Raji (cell line): ENCODE measurements around the gene IKZF3.

Experiments used
- POLR2A ChIP-seq: IDR thresholded peaks from 2 replicates; pipeline ENCODE4 v1.6.1; 2011; ENCODE audit warnings: low read depth, low read length, control low read depth; ENCODE audit not compliant: insufficient read depth

Gene IKZF3

DNA sequence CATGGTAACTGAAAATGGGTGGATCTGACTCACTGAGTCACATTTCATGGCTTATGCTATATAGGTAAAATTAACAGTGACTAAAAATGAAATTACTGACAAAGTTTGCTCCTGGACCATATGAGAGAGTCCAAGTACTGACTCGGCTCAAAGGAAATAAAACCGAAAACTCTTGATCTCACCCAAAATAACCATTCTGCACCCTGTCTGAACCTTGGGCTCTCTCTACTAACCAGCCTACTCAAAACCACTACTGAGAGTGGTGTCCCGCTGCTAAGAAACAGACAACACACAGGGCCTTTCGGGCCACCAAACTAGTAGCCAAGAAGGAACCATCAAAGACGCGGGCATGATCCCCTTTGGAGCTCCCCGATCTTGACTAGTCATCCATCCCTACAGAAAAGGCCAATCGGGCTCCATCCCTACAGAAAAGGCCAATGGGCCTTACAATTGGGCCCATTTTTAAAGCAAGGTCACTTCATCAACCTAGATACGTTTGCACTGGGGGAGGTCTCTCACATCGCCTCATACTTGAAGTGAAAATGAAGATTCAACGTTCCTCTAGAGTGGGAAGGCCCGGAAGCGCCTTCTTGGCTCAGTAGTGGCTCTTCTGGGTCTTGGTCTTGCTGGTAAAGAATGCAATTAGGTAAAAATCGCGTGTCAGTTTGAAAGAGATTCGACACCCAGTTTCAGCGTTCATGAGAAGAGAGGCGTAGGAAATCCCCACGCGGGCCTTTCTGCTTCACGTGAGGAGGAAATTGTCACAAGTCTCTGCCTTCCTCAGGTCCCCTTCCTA lies 3.2 kb upstream of the IKZF3 start:
- no peak for TF ChIP-seq POLR2A

GRCh38 chr17:39866013-39866730 lies 2.1 kb upstream of the IKZF3 start:
- TF ChIP-seq POLR2A = no peak

DNA sequence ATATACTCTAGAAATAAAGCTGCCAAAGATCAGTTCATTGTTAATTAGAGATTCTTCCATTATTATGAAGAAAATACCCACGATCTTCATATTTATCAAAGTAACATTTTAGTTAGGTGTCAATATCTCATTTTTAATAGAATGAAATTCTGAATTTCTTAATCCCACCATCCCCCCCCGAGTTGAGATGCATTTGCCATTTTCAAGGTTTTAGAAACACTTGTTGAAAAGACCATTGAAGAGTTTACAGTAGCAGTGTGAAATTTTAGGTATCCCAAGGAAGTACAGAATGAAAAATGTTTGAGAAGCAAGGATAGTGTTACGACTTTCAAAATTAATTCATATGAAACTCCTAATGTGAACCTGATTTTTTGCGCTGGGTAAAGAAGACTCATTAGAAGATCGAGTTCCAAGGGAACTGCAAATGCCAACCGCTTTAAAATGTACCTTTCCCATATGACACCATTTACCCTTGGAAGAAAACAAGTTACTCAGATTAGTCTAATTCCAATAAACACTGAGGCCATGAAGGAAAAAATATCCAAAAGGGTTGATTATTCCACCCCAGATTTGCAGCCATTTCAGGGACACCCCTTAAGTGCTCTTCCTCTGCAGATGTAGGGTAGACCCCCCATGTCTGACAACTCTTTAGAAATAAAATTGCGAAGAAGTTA lies 731 bp downstream of the IKZF3 start:
- no peak for TF ChIP-seq POLR2A

DNA sequence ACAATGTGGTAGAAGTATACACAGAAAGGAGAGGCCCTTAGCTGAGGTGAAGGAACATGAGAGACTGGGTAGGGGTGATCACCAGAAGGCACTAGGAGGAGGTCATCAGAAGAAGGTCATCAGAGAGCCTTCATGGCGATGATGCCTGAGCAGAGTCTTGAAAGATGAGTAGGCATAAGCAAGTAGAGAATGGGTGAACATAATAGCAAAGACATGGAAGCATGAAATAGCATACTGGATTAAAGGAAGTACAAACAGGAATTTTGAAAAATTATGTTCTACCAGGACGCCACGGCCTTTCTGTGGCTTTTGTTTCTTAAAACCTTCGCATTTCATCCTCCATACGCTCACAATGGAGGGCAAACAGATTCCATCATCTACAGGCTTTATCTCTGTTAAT lies 2.9 kb downstream of the IKZF3 start:
- TF ChIP-seq POLR2A = no peak

DNA sequence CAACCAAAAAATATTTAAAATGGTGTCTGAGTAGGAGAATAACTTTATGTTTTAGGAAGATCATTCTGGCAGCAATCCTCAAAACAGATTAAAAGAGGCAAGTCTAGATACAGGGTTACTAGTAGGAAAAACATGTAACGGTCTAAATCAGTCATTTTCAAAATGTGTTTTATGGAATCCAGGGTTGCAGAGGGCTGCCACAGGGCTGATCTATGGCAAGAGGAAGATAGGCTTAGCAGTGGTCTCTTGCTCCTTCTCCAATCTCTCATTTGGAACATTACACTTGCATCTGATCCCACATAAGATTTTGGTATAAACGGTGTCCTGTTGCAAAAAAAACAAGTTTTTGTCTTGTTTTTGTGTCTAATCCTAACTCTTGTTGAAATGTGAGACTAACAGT lies 9.2 kb downstream of the IKZF3 start:
- TF ChIP-seq POLR2A = no peak

DNA sequence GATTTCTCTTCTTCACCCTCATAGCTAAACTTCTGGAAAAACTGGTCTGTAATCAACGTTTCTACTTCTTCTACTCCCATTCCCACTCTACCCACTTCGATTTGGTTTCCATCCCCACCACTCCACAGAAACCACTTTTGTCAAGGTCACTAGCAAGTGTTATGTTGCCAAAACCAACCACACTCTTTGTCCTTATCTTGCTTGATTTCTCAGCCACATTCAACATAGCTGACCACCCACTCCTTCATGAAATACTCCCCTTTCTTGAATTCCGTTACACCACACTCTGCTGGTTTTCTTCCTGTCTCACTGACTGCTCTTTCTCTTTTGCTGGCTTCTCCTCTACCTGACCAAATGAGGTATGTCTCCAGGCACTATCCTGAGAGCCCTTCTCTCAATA lies 11.9 kb downstream of the IKZF3 start:
- no peak for TF ChIP-seq POLR2A

GRCh38 chr17:39848600-39848999 lies 15.5 kb downstream of the IKZF3 start:
- TF ChIP-seq POLR2A = no peak

- no peak for TF ChIP-seq POLR2A
Observed at GRCh38 chr17:39846205-39846604, 17.9 kb downstream of the IKZF3 start.

GRCh38 chr17:39845052-39845846 lies 18.9 kb downstream of the IKZF3 start:
- no peak for TF ChIP-seq POLR2A

DNA sequence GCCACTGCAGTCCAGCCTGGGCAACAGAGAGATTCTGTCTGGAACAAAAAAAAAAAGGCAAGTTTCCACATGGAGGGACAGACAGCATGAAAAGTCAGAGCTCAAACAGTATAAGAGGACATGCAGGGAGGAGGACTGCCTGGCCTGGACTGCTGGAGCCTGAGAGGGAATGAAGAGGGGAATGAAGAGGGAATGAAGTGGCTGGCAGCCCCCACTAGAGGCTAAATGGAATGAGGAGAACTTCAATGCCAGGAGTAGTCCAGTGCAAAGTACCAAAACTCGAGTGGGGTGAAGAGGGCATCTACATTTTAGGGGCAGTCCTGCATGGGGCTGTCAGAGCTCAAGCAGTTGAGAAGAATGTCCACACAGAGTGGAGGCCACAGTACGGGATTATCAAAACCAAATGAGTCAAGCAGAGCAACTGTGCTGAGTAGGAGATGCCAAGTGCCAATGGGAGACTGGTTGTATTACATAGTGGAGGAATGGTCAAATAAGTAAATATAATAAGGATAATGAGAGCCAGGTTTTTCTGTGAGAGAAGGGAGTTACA lies 22.9 kb downstream of the IKZF3 start:
- TF ChIP-seq POLR2A = no peak

DNA sequence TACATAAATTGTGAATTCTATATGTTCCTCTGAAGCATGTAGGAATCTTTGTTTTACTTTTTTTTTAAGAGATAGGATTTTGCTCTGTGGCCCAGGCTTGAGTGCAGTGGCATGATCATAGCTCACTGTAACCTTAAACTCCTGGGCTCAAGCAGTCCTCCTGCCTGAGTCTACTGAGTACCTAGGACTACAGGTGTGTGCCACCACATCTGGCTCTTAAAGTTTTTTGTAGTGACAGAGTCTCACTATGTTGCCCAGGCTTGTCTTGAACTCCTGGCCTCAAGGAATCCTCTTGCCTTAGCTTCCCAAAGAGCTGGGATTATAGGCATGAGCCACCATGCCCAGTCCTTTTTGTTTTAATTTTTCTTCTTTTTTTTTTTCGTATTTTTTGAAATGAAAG lies 25.3 kb downstream of the IKZF3 start:
- no peak for TF ChIP-seq POLR2A

DNA sequence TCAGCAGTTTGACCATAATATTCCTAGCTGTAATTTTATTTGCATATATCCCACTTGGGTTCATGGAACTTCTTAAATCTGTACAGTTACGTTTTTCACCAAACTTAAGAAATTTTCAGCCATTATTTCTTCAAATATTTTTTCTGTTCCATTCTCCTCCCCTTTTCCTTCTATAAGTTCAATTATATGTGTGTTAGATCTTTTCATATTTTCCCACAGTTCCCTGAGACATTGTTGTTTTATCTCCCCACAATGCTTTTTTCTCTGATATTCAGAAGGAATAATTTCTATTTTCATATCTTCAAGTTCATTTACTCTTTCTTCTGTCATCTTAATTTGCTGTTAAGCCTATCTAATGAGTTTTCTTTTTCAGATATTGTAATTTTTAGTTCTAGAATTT lies 26.1 kb downstream of the IKZF3 start:
- no peak for TF ChIP-seq POLR2A

DNA sequence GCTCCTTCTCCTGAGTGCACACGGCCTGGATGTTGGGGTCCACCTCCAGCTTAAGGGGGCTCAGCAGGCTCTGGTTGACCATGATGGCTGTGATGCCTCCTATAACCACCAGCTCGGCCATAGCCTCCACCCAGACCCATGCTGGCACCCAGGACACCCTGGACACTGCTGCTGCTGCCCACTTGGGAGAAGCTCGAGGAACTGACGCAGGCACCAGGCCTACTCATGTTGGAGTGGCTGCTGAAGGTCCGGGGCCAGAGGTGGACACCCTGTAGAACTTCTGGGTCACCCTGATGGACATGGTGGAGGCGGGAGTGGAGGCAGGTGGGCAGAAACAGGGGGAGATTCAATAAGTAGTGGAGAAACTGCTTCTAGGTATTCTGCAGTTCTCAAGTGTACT lies 28.0 kb downstream of the IKZF3 start:
- no peak for TF ChIP-seq POLR2A

GRCh38 chr17:39835038-39835786 lies 28.9 kb downstream of the IKZF3 start:
- no peak for TF ChIP-seq POLR2A

DNA sequence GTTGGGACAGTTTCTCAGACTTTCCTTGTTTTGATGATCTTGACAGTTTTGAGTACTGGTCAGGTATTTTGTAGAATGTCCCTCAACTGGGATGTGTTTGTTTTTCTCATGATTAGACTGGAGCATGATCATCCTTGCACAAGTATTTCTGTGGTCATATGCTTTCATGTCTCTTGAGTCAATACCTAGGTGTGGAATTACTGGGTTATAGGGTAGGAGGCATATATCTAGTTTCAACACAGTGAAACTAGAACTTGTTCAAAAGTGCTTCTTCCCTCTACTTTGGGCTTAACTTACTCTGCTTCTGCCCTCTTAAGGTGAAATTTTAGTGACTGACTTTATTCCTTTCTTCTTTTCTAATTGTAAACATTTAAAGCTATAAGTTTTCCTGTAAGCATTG lies 30.1 kb downstream of the IKZF3 start:
- TF ChIP-seq POLR2A = no peak

GRCh38 chr17:39831588-39831987 lies 32.5 kb downstream of the IKZF3 start:
- TF ChIP-seq POLR2A = no peak
